Measurements from ENCODE around the gene KLHL28.

- TF ChIP-seq CTCF (IDR thresholded peaks at IDR 0.05) (no peak), POLR2A (IDR thresholded peaks at IDR 0.05) (no peak), EP300 (IDR thresholded peaks at IDR 0.05; ENCODE audit: low read depth) (no peak)
Measured at GRCh38 chr14:44963044-44963528, 1.3 kb upstream of the KLHL28 start.
